Peyer's patch (tissue), 4 donors: ENCODE data around the gene COL27A1.

ENCODE experiments used
- POLR2A ChIP-seq, 2 donors: fragments of 450-650 bp; IDR thresholded peaks; one replicate each; pipeline ENCODE4 v1.5.1; 2017; ENCODE audit warnings: antibody characterized with exemption in 2 of 2, mild to moderate bottlenecking in 2 of 2, moderate library complexity in 2 of 2
- TF ChIP-seq, protein P1 (sequence below), 6 experiments: fragments of 450-650 bp in 4 of 6; fragments of 200-600 bp in 2 of 6; sonication (generic) in 1 of 6; IDR thresholded peaks; one replicate each; pipeline ENCODE4 v1.5.1; 2017 to 2019; ENCODE audit warnings: antibody characterized with exemption in 6 of 6, mild to moderate bottlenecking in 3 of 6, moderate library complexity in 1 of 6

DNA sequence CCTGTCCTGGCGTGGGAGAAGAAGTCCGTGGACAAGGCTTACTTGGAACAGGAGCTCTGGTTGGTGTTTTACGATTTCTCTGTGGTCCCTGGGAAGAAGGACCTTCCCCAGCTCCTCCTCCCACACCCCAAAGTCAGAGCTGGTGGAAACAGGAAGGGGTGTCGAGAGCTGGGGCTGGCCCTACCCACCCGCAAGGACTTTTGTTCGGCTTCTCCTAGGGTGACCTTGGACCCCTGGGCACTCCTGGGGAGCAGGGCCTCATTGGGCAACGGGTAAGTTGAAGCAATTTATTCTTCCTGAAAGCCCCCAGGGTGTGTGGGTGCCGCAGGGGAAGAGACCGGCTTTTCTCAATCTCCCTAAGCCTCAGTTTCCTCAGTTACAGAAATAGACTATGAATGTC, 113.7 kb downstream of the COL27A1 start:
- TF ChIP-seq, protein P1, sequence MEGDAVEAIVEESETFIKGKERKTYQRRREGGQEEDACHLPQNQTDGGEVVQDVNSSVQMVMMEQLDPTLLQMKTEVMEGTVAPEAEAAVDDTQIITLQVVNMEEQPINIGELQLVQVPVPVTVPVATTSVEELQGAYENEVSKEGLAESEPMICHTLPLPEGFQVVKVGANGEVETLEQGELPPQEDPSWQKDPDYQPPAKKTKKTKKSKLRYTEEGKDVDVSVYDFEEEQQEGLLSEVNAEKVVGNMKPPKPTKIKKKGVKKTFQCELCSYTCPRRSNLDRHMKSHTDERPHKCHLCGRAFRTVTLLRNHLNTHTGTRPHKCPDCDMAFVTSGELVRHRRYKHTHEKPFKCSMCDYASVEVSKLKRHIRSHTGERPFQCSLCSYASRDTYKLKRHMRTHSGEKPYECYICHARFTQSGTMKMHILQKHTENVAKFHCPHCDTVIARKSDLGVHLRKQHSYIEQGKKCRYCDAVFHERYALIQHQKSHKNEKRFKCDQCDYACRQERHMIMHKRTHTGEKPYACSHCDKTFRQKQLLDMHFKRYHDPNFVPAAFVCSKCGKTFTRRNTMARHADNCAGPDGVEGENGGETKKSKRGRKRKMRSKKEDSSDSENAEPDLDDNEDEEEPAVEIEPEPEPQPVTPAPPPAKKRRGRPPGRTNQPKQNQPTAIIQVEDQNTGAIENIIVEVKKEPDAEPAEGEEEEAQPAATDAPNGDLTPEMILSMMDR (IDR thresholded peaks at IDR 0.05) = no peak
- no peak for TF ChIP-seq POLR2A (IDR thresholded peaks at IDR 0.05)
